Calu3 (cell line): ENCODE results near the gene ANO4. TPM values are rescaled to one million over a fixed set of nuclear protein-coding genes. Genes with fewer than 3 reads are reported as not detected.
"Not testable (repeated sequence)": the region's sequence is repeated elsewhere in the genome, so short reads cannot be mapped to it uniquely, and the experiment has no call there.

Experiments
- BruUV-seq: library from RNA; stranded (reverse); fragments of 400-500 nt; replicated peaks from 2 replicates; lab custom pipeline; 2021; lab: Mats Ljungman, UMichigan
- CTCF ChIA-PET: fragments of 300-600 bp; sonication (Branson Sonifier 250); formaldehyde crosslinking; loops from one replicate; lab custom pipeline; 2022; ENCODE audit warnings: antibody characterized with exemption; lab: Charles Lee
- DNase-seq: peaks from one replicate; pipeline ENCODE4 v3.0.0; 2022
- H3K27ac Mint-ChIP-seq: one replicate; pipeline ENCODE4 v1.8.0; 2022; ENCODE audit warnings: mixed read lengths; ENCODE audit not compliant: unreplicated experiment
- H3K27me3 Mint-ChIP-seq: one replicate; pipeline ENCODE4 v1.8.0; 2022; ENCODE audit warnings: mixed read lengths; ENCODE audit not compliant: unreplicated experiment
- H3K36me3 Mint-ChIP-seq: one replicate; pipeline ENCODE4 v1.8.0; 2022; ENCODE audit warnings: mild to moderate bottlenecking, moderate library complexity, mixed read lengths; ENCODE audit not compliant: insufficient read depth, unreplicated experiment
- H3K4me1 Mint-ChIP-seq: one replicate; pipeline ENCODE4 v1.8.0; 2022; ENCODE audit warnings: mild to moderate bottlenecking, low read depth, mixed read lengths; ENCODE audit not compliant: unreplicated experiment
- H3K4me3 Mint-ChIP-seq: one replicate; pipeline ENCODE4 v1.8.0; 2022; ENCODE audit warnings: mild to moderate bottlenecking, low read depth, moderate library complexity, mixed read lengths; ENCODE audit not compliant: unreplicated experiment
- H3K9me3 Mint-ChIP-seq: one replicate; pipeline ENCODE4 v1.8.0; 2022; ENCODE audit warnings: low read depth, mixed read lengths; ENCODE audit not compliant: unreplicated experiment
- intact Hi-C: fragments of 100-400 bp; cut with micrococcal nuclease; formaldehyde crosslinking; loops from one replicate; pipeline ENCODE4 v1.10.0; 2022; ENCODE audit not compliant: unreplicated experiment
- total RNA-seq: library from RNA; stranded (reverse); gene quantifications from 2 replicates; pipeline ENCODE4 v1.2.3, GENCODE V29; 2022
- TF ChIP-seq, protein P1 (sequence below): fragments of 200-600 bp; IDR thresholded peaks from one replicate; pipeline ENCODE4 v1.8.0; 2022; ENCODE audit warnings: antibody characterized with exemption; ENCODE audit not compliant: unreplicated experiment

Gene ANO4
- total RNA-seq, 1 experiment from 2014 or later: 1.9 TPM

DNA sequence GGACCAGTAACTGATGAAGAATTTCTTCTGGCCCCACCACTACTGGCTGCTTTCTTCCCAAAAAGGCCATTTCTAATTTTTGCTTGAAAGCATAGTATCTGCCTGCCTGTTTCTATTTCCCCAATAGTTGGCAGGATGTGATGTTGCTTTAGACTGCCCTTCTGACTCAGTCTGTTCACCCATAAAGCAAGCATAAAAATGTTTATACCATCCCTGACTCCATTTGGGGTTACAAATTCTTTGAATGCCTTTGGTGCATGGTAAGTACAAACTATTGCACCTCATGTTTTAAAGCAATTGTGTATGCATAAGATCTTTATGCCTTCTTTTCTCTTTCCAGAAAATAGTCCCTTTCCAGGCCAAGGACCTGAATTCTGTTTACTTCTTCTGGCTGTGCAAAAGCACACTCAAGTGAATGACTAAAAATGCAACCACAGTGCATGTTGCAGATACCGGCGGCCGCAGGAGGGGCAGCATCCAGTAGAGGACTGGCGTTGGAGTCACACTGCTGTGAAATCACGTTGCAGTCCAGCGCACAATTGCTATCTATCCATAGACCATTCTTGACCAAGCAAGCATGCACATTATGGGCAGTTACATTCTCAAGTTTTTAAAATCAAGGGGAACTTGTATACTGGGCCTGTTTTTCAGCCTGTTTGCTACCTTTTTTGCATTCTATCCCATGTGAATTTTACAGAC lies 333.1 kb downstream of the ANO4 start:
- Mint-ChIP-seq H3K9me3 (no peaks in the 10 kb centered on the region), H3K36me3 (no peaks in the 10 kb centered on the region), H3K27me3 (no peaks in the 10 kb centered on the region), H3K4me3 (no peak overlapping the region), H3K4me1 (no peaks in the 10 kb centered on the region), H3K27ac (no peak overlapping the region)
- intact Hi-C loops: no loop called here
- BruUV-seq: no TSS peak
- TF ChIP-seq, protein P1, sequence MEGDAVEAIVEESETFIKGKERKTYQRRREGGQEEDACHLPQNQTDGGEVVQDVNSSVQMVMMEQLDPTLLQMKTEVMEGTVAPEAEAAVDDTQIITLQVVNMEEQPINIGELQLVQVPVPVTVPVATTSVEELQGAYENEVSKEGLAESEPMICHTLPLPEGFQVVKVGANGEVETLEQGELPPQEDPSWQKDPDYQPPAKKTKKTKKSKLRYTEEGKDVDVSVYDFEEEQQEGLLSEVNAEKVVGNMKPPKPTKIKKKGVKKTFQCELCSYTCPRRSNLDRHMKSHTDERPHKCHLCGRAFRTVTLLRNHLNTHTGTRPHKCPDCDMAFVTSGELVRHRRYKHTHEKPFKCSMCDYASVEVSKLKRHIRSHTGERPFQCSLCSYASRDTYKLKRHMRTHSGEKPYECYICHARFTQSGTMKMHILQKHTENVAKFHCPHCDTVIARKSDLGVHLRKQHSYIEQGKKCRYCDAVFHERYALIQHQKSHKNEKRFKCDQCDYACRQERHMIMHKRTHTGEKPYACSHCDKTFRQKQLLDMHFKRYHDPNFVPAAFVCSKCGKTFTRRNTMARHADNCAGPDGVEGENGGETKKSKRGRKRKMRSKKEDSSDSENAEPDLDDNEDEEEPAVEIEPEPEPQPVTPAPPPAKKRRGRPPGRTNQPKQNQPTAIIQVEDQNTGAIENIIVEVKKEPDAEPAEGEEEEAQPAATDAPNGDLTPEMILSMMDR: no peak
- CTCF ChIA-PET: no interaction called here
- DNase-seq: no peak

DNA sequence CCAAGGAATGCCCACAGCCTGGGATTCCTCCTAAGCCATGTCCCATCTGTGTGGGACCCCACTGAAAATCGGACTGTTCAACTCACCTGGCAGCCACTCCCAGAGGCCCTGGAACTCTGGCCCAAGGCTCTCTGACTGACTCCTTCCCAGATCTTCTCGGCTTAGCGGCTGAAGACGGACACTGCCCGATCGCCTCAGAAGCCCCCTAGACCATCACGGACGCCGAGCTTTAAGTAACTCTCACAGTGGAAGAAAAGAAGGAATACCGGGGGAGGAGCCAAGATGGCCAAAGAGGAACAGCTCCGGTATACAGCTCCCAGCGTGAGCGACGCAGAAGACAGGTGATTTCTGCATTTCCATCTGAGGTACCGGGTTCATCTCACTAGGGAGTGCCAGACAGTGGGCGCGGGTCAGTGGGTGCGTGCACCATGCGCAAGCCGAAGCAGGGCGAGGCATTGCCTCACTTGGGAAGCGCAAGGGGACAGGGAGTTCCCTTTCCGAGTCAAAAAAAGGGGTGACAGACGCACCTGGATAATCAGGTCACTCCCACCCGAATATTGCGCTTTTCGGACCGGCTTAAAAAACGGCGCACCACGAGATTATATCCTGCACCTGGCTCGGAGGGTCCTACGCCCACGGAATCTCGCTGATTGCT lies 351.3 kb downstream of the ANO4 start:
- H3K36me3 Mint-ChIP-seq, H3K4me1 Mint-ChIP-seq, DNase-seq, BruUV-seq, H3K4me3 Mint-ChIP-seq, H3K27ac Mint-ChIP-seq, CTCF ChIA-PET, intact Hi-C loops, H3K27me3 Mint-ChIP-seq, H3K9me3 Mint-ChIP-seq: not testable (repeated sequence)

- no peak overlapping the region for H3K4me3 Mint-ChIP-seq
- CTCF ChIA-PET: no interaction called here
- H3K9me3 Mint-ChIP-seq: no peaks in the 10 kb centered on the region
- no TSS peak for BruUV-seq
- no peaks in the 10 kb centered on the region for H3K4me1 Mint-ChIP-seq
- H3K27me3 Mint-ChIP-seq: no peaks in the 10 kb centered on the region
- intact Hi-C loops: no loop called here
- no peak overlapping the region for H3K27ac Mint-ChIP-seq
- TF ChIP-seq, protein P1: no peak
- no peak for DNase-seq
- no peaks in the 10 kb centered on the region for H3K36me3 Mint-ChIP-seq
Measured at GRCh38 chr12:101165319-101165718, 370.7 kb downstream of the ANO4 start.

DNA sequence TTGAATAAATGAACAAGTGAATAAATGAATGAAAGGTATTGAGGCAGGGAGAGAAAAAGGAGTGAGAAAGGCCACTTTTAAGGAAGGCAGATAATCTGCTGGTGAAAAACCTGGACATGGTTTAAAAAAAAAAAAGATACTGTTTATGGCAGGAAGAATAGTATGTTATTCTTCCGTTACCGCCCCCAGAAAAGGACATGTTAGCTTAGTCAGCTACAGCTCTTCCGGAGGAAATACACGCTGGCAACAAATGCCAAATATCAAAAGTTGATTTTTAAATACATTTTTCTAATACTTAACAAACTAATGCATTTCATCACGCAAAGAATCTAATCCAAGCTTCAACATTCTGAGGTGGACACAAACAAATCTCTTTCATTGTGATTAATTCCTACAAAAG lies 372.3 kb downstream of the ANO4 start:
- Mint-ChIP-seq H3K36me3 (no peaks in the 10 kb centered on the region), H3K4me3 (no peak overlapping the region), H3K27me3 (no peaks in the 10 kb centered on the region), H3K4me1 (no peaks in the 10 kb centered on the region), H3K27ac (no peak overlapping the region), H3K9me3 (no peaks in the 10 kb centered on the region)
- DNase-seq: no peak
- BruUV-seq: no TSS peak
- CTCF ChIA-PET: interaction anchor here (0.6 kb wide), 1 partner anchor 185 kb away, joined by 5 read pairs; no protein-coding TSS in a partner anchor
- TF ChIP-seq, protein P1: no peak
- intact Hi-C loops: no loop called here

GRCh38 chr12:101168001-101168400 lies 373.4 kb downstream of the ANO4 start:
- TF ChIP-seq, protein P1: no peak
- Mint-ChIP-seq H3K9me3 (no peaks in the 10 kb centered on the region), H3K4me1 (no peaks in the 10 kb centered on the region), H3K27me3 (no peaks in the 10 kb centered on the region), H3K4me3 (no peak overlapping the region), H3K27ac (no peak overlapping the region), H3K36me3 (no peaks in the 10 kb centered on the region)
- intact Hi-C loops: no loop called here
- BruUV-seq: no TSS peak
- DNase-seq: no peak
- CTCF ChIA-PET: no interaction called here
